A549 treated with Hydrocortisone at 1 μM for 4 hours (cell line): Measurements from ENCODE around the gene TMEM266. TPM values are rescaled to one million over a fixed set of nuclear protein-coding genes. Genes with fewer than 3 reads are reported as not detected.

Source experiments
- total RNA-seq: library from RNA; stranded (reverse); fragments of 200-300 nt; extraction: Qiagen RNA extraction; gene quantifications from 5 replicates; pipeline ENCODE4 v1.2.3, GENCODE V29; 2022

Gene TMEM266, protein sequence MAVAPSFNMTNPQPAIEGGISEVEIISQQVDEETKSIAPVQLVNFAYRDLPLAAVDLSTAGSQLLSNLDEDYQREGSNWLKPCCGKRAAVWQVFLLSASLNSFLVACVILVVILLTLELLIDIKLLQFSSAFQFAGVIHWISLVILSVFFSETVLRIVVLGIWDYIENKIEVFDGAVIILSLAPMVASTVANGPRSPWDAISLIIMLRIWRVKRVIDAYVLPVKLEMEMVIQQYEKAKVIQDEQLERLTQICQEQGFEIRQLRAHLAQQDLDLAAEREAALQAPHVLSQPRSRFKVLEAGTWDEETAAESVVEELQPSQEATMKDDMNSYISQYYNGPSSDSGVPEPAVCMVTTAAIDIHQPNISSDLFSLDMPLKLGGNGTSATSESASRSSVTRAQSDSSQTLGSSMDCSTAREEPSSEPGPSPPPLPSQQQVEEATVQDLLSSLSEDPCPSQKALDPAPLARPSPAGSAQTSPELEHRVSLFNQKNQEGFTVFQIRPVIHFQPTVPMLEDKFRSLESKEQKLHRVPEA
- 0.15 to 0.33 TPM (median 0.23 TPM) in 5 replicates for total RNA-seq

DNA sequence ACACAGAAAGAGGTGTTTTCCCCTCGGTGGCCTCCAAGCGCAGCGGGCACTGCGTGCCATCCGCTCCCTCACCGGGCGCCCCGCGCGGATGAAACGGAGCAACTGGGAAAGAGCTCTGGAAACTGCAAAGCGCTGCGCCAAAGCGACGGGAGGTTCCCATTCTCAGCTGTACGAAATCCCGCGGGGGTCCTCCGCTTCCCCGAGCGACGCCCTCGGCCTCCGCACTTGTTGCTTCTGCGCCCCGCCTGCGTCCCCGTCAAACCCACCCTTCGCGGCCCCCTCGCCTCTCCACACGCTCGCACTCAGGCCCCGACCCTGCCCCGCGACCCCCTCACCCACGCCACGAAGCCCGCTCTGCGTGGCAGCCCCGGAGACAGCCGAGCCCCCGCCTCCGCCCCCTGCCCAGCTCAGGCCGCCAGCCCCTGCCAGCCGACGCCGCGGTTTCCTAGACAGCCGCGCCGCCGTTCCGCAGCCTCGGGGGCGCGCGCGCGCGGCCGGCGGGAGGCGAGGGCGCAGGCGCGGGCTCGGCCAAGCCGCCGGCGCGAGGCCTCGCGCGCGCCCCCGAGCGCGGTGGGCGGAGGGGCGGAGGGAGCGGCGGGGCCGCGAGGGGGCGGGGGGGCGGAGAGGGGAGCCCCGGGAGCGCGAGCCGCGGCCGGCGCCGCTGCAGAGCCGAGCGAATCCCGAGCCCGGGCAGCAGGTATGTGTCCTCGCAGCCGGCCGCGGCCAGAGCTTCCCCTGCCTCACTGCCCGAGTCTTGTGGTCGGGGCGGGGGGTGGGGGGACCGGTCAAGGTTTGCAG lies at the start of gene TMEM266:
Gene TMEM266, plus strand, starts transcription at position 666 of the 798 bp plus-strand sequence. CDS start 74,279 bp downstream, outside the sequence.

GRCh38 chr15:76011627-76012551 lies 47.9 kb upstream of the TMEM266 start, which contains the start of gene NRG4:
Gene NRG4, minus strand, starts transcription at chr15:76012424. Its CDS starts 1,194 bp downstream, at chr15:76011230.

Other genes starting within 250 kb of the TMEM266 start
- gene UBE2Q2, start 216.5 kb upstream of the TMEM266 start, total RNA-seq: 35.5 to 48.3 TPM (median 40.3 TPM) in 5 replicates
- 67.9 to 82.8 TPM (median 79.4 TPM) in 5 replicates for gene FBXO22, start 156.1 kb upstream of the TMEM266 start, total RNA-seq
- gene NRG4, start 47.6 kb upstream of the TMEM266 start, total RNA-seq: 0.47 to 2.8 TPM (median 0.69 TPM) in 5 replicates